GM12878 (cell line): ENCODE measurements around the gene ATG10. TPM values are rescaled to one million over a fixed set of nuclear protein-coding genes. Genes with fewer than 3 reads are reported as not detected.

Source experiments
- ATAC-seq: fragments of 200-7000 bp; cut with Tn5 transposase; 3 replicates; pipeline ENCODE4 v1.9.1; 2020; ENCODE audit warnings: mild to moderate bottlenecking, moderate library complexity
- BruUV-seq: library from RNA; stranded (reverse); fragments of 400-500 nt; replicated peaks from 2 replicates; lab custom pipeline; 2021; lab: Mats Ljungman, UMichigan
- CTCF ChIA-PET: fragments of 300-600 bp; sonication (Branson Sonifier 250); formaldehyde crosslinking; extraction: SDS; loops from one replicate; lab custom pipeline; 2021; ENCODE audit warnings: inconsistent platforms; lab: Yijun Ruan, JAX
- POLR2A ChIA-PET: fragments of 350-600 bp; formaldehyde crosslinking; extraction: SDS; loops from one replicate; lab custom pipeline; 2021; ENCODE audit warnings: inconsistent platforms; lab: Charles Lee
- RAD21 ChIA-PET: fragments of 300-600 bp; sonication (Branson Sonifier 250); formaldehyde crosslinking; loops from one replicate; lab custom pipeline; 2023; ENCODE audit warnings: antibody characterized with exemption; ENCODE audit not compliant: unreplicated experiment; lab: Charles Lee
- SMC1A ChIA-PET: fragments of 300-600 bp; sonication (Branson Sonifier 250); formaldehyde crosslinking; loops from one replicate; lab custom pipeline; 2023; ENCODE audit not compliant: unreplicated experiment, uncharacterized antibody; lab: Charles Lee
- DNase-seq: peaks from one replicate; pipeline ENCODE4 v3.0.0-alpha.2; 2011; ENCODE audit warnings: low read depth, low spot score
- FAIRE-seq: peaks from 3 replicates; lab custom pipeline; 2011; peaks lifted over from hg19 to GRCh38; lab: Jason Lieb, UNC
- H2AFZ ChIP-seq: 2 replicates; pipeline ENCODE4 v1.6.0; 2011; ENCODE audit warnings: low read depth, low read length, control low read depth; ENCODE audit not compliant: control insufficient read depth
- H3K27ac ChIP-seq: 2 replicates; pipeline ENCODE4 v1.5.1; 2011; ENCODE audit warnings: control low read depth; ENCODE audit not compliant: control insufficient read depth, insufficient read depth
- H3K27me3 ChIP-seq, 2 experiments: replicated peaks in 1 of 2; 2 replicates each; pipeline versions ENCODE4 v1.6.0 to v1.6.1; 2011; ENCODE audit warnings: low read length in 1 of 2; ENCODE audit not compliant: control insufficient read depth in 2 of 2, insufficient read depth in 2 of 2
- H3K36me3 ChIP-seq, 2 experiments: 2 replicates each; pipeline ENCODE4 v1.5.1; 2011; ENCODE audit warnings: low read length in 1 of 2; ENCODE audit not compliant: control insufficient read depth in 2 of 2, insufficient read depth in 2 of 2
- H3K4me1 ChIP-seq: 2 replicates; pipeline ENCODE4 v1.6.1; 2011; ENCODE audit warnings: mild to moderate bottlenecking, low read length, moderate library complexity, mixed read lengths; ENCODE audit not compliant: control insufficient read depth, insufficient read depth
- H3K4me2 ChIP-seq: 2 replicates; pipeline ENCODE4 v1.6.0; 2011; ENCODE audit warnings: control low read depth; ENCODE audit not compliant: control insufficient read depth, insufficient read depth
- H3K4me3 ChIP-seq: fragments of 200-600 bp; sonication (generic); 2 replicates; pipeline ENCODE4 v1.5.1; 2016
- H3K79me2 ChIP-seq: 2 replicates; pipeline ENCODE4 v1.6.0; 2011; ENCODE audit warnings: low read length; ENCODE audit not compliant: control insufficient read depth, insufficient read depth
- H3K9ac ChIP-seq: 2 replicates; pipeline ENCODE4 v1.8.0; 2011; ENCODE audit warnings: low read length, control low read depth, mixed read lengths; ENCODE audit not compliant: control insufficient read depth, insufficient read depth
- H3K9me3 ChIP-seq: replicated peaks from 3 replicates; pipeline ENCODE4 v1.5.1; 2011; ENCODE audit warnings: mild to moderate bottlenecking, low read length; ENCODE audit not compliant: control insufficient read depth, insufficient read depth
- H4K20me1 ChIP-seq: 2 replicates; pipeline ENCODE4 v1.6.0; 2011; ENCODE audit not compliant: control insufficient read depth, insufficient read depth
- CHD1 ChIP-seq: IDR thresholded peaks from 2 replicates; pipeline ENCODE4 v1.6.1; 2012; ENCODE audit warnings: low read depth, low read length, improper control_type of control experiment
- E2F4 ChIP-seq: IDR thresholded peaks from 2 replicates; pipeline ENCODE4 v1.6.1; 2012; ENCODE audit warnings: low read depth, low read length, improper control_type of control experiment
- GABPA ChIP-seq: IDR thresholded peaks from 2 replicates; pipeline ENCODE4 v1.6.1; 2014; ENCODE audit warnings: antibody characterized with exemption, low read depth, mild to moderate bottlenecking, inconsistent platforms
- IRF5 ChIP-seq: fragments of 450-650 bp; IDR thresholded peaks from 2 replicates; pipeline ENCODE4 v1.6.1; 2017; ENCODE audit warnings: borderline replicate concordance
- KDM1A ChIP-seq: fragments of 200-600 bp; sonication (generic); IDR thresholded peaks from 2 replicates; pipeline ENCODE4 v1.6.1; 2016; ENCODE audit warnings: borderline replicate concordance
- KLF5 ChIP-seq: fragments of 450-650 bp; IDR thresholded peaks from 2 replicates; pipeline ENCODE4 v1.6.1; 2014; ENCODE audit warnings: mild to moderate bottlenecking; ENCODE audit not compliant: partially characterized antibody
- MAX ChIP-seq: IDR thresholded peaks from 2 replicates; pipeline ENCODE4 v1.6.1; 2012; ENCODE audit warnings: low read depth, low read length, improper control_type of control experiment
- MTA3 ChIP-seq: IDR thresholded peaks from 2 replicates; pipeline ENCODE4 v1.6.1; 2012; ENCODE audit warnings: low read length, inconsistent platforms, borderline replicate concordance
- USF2 ChIP-seq: IDR thresholded peaks from 2 replicates; pipeline ENCODE4 v1.6.1; 2011; ENCODE audit warnings: low read depth, low read length, improper control_type of control experiment, borderline replicate concordance
- ZNF207 ChIP-seq: fragments of 450-650 bp; IDR thresholded peaks from 2 replicates; pipeline ENCODE4 v1.6.1; 2014; ENCODE audit warnings: antibody characterized with exemption, mild to moderate bottlenecking, borderline replicate concordance
- WGBS: methylation state at CpG from one replicate; pipeline ENCODE4 v1.1.6; 2016; ENCODE audit warnings: low lambda C conversion rate; ENCODE audit not compliant: insufficient replicate concordance, insufficient coverage; ENCODE audit errors: missing lambda C conversion rate; 5-methylcytosine and 5-hydroxymethylcytosine counted together
- in situ Hi-C: fragments of 300-500 bp; cut with MboI; formaldehyde crosslinking; loops from 9 replicates; pipeline ENCODE4 v1.14.3; 2018; ENCODE audit warnings: mixed read lengths
- intact Hi-C: fragments of 100-400 bp; cut with micrococcal nuclease; formaldehyde crosslinking; loops from one replicate; pipeline ENCODE4 v1.14.2; 2022; ENCODE audit not compliant: unreplicated experiment
- polyA plus RNA-seq, 11 experiments: library from polyadenylated mRNA; depleted of rRNA in 4 of 11; unstranded in 6 of 11; stranded (reverse) in 5 of 11; fragments of >200 nt; fragmentation: Nextera tagmentation in 4 of 11; fragmentation: Illumina TruSeq in 1 of 11; extraction: Ambion mirVana in 4 of 11; extraction: Trizol in 1 of 11; gene quantifications; 1 replicate in 1 of 11; 2 replicates in 10 of 11; pipeline versions ENCODE4 v1.2.1 to v1.2.3, GENCODE V29; 2011 to 2016; ENCODE audit warnings: inconsistent platforms in 2 of 11, missing spikeins in 2 of 11, low read depth in 1 of 11
- total RNA-seq, 4 experiments: library from RNA; depleted of rRNA in 3 of 4; stranded (reverse); fragments of >200 nt in 3 of 4; fragmentation: Illumina TruSeq in 1 of 4; extraction: Trizol in 1 of 4; gene quantifications; 2 replicates each; pipeline versions ENCODE4 v1.2.1 to v1.2.3, GENCODE V29; 2013 to 2021

ATG10 gene
- total and polyA plus RNA-seq, 10 of the 15 experiments (the other 5 are each of a cell fraction or from before 2014, with no cell fraction given): 3.8 to 14.4 (median 6.5) TPM

GRCh38 chr5:82277613-82277986, 305.8 kb downstream of the ATG10 start:
- RAD21 ChIA-PET: no interaction called here
- POLR2A ChIA-PET: interaction anchor here (0.5 to 3.0 kb wide), 2 partner anchors 10 to 31 kb away, joined by 6 to 13 read pairs; no protein-coding TSS in a partner anchor
- no peak overlapping the region for H2AFZ ChIP-seq
- WGBS: under 1% methylated on average over 15 of the region's 15 CpGs
- ATAC-seq (peak; percentile 9), FAIRE-seq (no peak), DNase-seq (no peak)
- H3K36me3 ChIP-seq: peaks cover 5 to 19% of the 10 kb centered on the region in 2 experiments
- peaks cover 13% of the 10 kb centered on the region for H3K4me1 ChIP-seq
- no peaks in the 10 kb centered on the region for H3K9me3 ChIP-seq
- H3K4me2 ChIP-seq: peak overlapping the region; percentile 90
- BruUV-seq: no TSS peak
- SMC1A ChIA-PET: interaction anchor here (0.6 to 1.4 kb wide), 3 partner anchors 14 to 789 kb away, joined by 3 to 6 read pairs (median 3); no protein-coding TSS in a partner anchor
- H4K20me1 ChIP-seq: no peaks in the 10 kb centered on the region
- CTCF ChIA-PET: interaction anchor here (1.8 kb wide), 1 partner anchor 34 kb away, joined by 5 read pairs; no protein-coding TSS in a partner anchor
- TF ChIP-seq MAX (no peak), MTA3 (peak; percentile 15; the same call in 1 of the 2 replicates)
- H3K9ac ChIP-seq: peak overlapping the region; percentile 94
- H3K4me3 ChIP-seq: peak overlapping the region; percentile 82
- no peaks in the 10 kb centered on the region for H3K27me3 ChIP-seq
- in situ Hi-C loops: no loop called here
- peak overlapping the region; percentile 96 for H3K27ac ChIP-seq
- intact Hi-C loops: loop anchor here (10.0 kb wide), 1 partner anchor 797 kb away; the partner anchor contains the start of genes TMEM167A and XRCC4
- H3K79me2 ChIP-seq: peaks cover 43% of the 10 kb centered on the region

- in situ Hi-C loops: no loop called here
- no peaks in the 10 kb centered on the region for H3K27me3 ChIP-seq
- H3K79me2 ChIP-seq: peaks cover 40% of the 10 kb centered on the region
- H4K20me1 ChIP-seq: no peaks in the 10 kb centered on the region
- CTCF ChIA-PET: interaction anchor here (0.9 to 1.8 kb wide), 5 partner anchors 10 to 51 kb away, joined by 3 to 5 read pairs (median 3); no protein-coding TSS in a partner anchor
- H3K4me2 ChIP-seq: peak within 1 kb of the TSS; percentile 90
- no TSS peak for BruUV-seq
- peak within 1 kb of the TSS; percentile 96 for H3K27ac ChIP-seq
- peak within 1 kb of the TSS; percentile 88 for H2AFZ ChIP-seq
- SMC1A ChIA-PET: interaction anchor here (1.1 to 1.4 kb wide), 4 partner anchors 15 to 114 kb away, joined by 3 to 6 read pairs (median 4); no protein-coding TSS in a partner anchor
- H3K9ac ChIP-seq: peak within 1 kb of the TSS; percentile 94
- RAD21 ChIA-PET: interaction anchor here (1.0 kb wide), 1 partner anchor 113 kb away, joined by 3 read pairs; no protein-coding TSS in a partner anchor
- DNase-seq (peak; percentile 74), FAIRE-seq (peak; percentile 77), ATAC-seq (peak; percentile 88)
- intact Hi-C loops: loop anchor here (10.0 kb wide), 1 partner anchor 797 kb away; the partner anchor contains the start of genes TMEM167A and XRCC4
- H3K4me3 ChIP-seq: peak within 1 kb of the TSS; percentile 82
- peaks cover 5 to 19% of the 10 kb centered on the region in 2 experiments for H3K36me3 ChIP-seq
- POLR2A ChIA-PET: interaction anchor here (0.5 to 3.0 kb wide), 7 partner anchors 10 to 540 kb away, joined by 3 to 13 read pairs (median 4); no protein-coding TSS in a partner anchor
- under 1% methylated on average over 60 of the region's 60 CpGs for WGBS
- peaks cover 10% of the 10 kb centered on the region for H3K4me1 ChIP-seq
- H3K9me3 ChIP-seq: no peaks in the 10 kb centered on the region
- TF ChIP-seq ZNF207: peak; percentile 91; the same call in 1 of the 2 replicates
- 0 out of 2 replicates have a peak, but pooled peaks have one; percentile 14 for TF ChIP-seq E2F4
- no peak for TF ChIP-seq USF2
- peak; percentile 96 for TF ChIP-seq IRF5
- 0 out of 2 replicates have a peak, but pooled peaks have one; percentile 75 for TF ChIP-seq CHD1
- no peak for TF ChIP-seq KDM1A
- TF ChIP-seq GABPA: peak; percentile 65
- TF ChIP-seq KLF5: peak; percentile 85
Measured at GRCh38 chr5:82277987-82278710, 306.3 kb downstream of the ATG10 start, which contains the start of gene RPS23. Gene RPS23, minus strand, starts transcription at chr5:82278354. Its CDS starts 31 bp downstream, at chr5:82278323.
